CD14-positive monocyte (primary cell): ENCODE measurements around the gene CPLANE1. TPM values are rescaled to one million over a fixed set of nuclear protein-coding genes. Genes with fewer than 3 reads are reported as not detected.
"Not testable (repeated sequence)": the region's sequence is repeated elsewhere in the genome, so short reads cannot be mapped to it uniquely, and the experiment has no call there.

ENCODE experiments used
- DNase-seq, 3 donors: peaks; one replicate each; pipeline ENCODE4 v3.0.0-alpha.2; 2011 to 2022
- H2AFZ ChIP-seq: 2 replicates; pipeline ENCODE4 v1.6.0; 2012; ENCODE audit warnings: mild to moderate bottlenecking, low read depth, low read length, inconsistent platforms; ENCODE audit not compliant: insufficient read depth, poor library complexity, severe bottlenecking
- H3K27ac ChIP-seq, 2 donors: 1 replicate in 1 of 2; 2 replicates in 1 of 2; pipeline ENCODE4 v1.5.1; 2012 to 2013; ENCODE audit warnings: low read length in 2 of 2, control low read depth in 1 of 2, inconsistent platforms in 1 of 2, low read depth in 1 of 2, mild to moderate bottlenecking in 1 of 2
- H3K27me3 ChIP-seq, 2 donors: one replicate each; pipeline versions ENCODE4 v1.6.0 to v1.6.1; 2011 to 2013; ENCODE audit warnings: low read length in 2 of 2; ENCODE audit not compliant: control insufficient read depth in 2 of 2, insufficient read depth in 2 of 2
- H3K36me3 ChIP-seq, 2 donors: replicated peaks in 1 of 2; 1 replicate in 1 of 2; 2 replicates in 1 of 2; pipeline versions ENCODE4 v1.5.1 to v1.6.1; 2012 to 2013; ENCODE audit warnings: low read length in 2 of 2, control low read depth in 1 of 2, inconsistent platforms in 1 of 2, mild to moderate bottlenecking in 1 of 2; ENCODE audit not compliant: insufficient read depth in 2 of 2, control insufficient read depth in 1 of 2
- H3K4me1 ChIP-seq, 2 donors: 1 replicate in 1 of 2; 2 replicates in 1 of 2; pipeline versions ENCODE4 v1.5.1 to v1.6.1; 2012 to 2013; ENCODE audit warnings: low read length in 2 of 2, control low read depth in 1 of 2, inconsistent platforms in 1 of 2, mild to moderate bottlenecking in 1 of 2, moderate library complexity in 1 of 2; ENCODE audit not compliant: insufficient read depth in 2 of 2, control insufficient read depth in 1 of 2
- H3K4me2 ChIP-seq: replicated peaks from 2 replicates; pipeline ENCODE3; 2012; ENCODE audit warnings: low read length, moderate library complexity, mild to moderate bottlenecking; ENCODE audit not compliant: poor library complexity, severe bottlenecking; ENCODE audit errors: extremely low read depth
- H3K4me3 ChIP-seq, 3 experiments: fragments of 200-600 bp in 1 of 3; sonication (generic) in 1 of 3; replicated peaks in 1 of 3; 1 replicate in 2 of 3; 2 replicates in 1 of 3; pipeline ENCODE4 v1.5.1; 2011 to 2013; ENCODE audit warnings: low read length in 3 of 3, mild to moderate bottlenecking in 3 of 3, control low read depth in 2 of 3, low read depth in 2 of 3, inconsistent platforms in 1 of 3, moderate library complexity in 1 of 3
- H3K79me2 ChIP-seq: 2 replicates; pipeline ENCODE4 v1.6.0; 2012; ENCODE audit warnings: mild to moderate bottlenecking, control low read depth, inconsistent platforms, low read length, moderate library complexity; ENCODE audit not compliant: insufficient read depth
- H3K9ac ChIP-seq: 2 replicates; pipeline ENCODE4 v1.6.0; 2017; ENCODE audit warnings: low read length, mild to moderate bottlenecking; ENCODE audit not compliant: insufficient read depth, poor library complexity, severe bottlenecking
- H3K9me3 ChIP-seq, 2 donors: replicated peaks in 1 of 2; 1 replicate in 1 of 2; 2 replicates in 1 of 2; pipeline versions ENCODE4 v1.5.1 to v1.6.1; 2012 to 2013; ENCODE audit warnings: low read length in 2 of 2, control low read depth in 1 of 2; ENCODE audit not compliant: control insufficient read depth in 1 of 2, insufficient read depth in 1 of 2
- H4K20me1 ChIP-seq: 2 replicates; pipeline ENCODE4 v1.6.0; 2012; ENCODE audit warnings: mild to moderate bottlenecking, low read length, control low read depth, moderate library complexity; ENCODE audit not compliant: insufficient read depth
- H3K27ac Mint-ChIP-seq, 7 donors: one replicate each; pipeline ENCODE4 v1.8.0; 2020; ENCODE audit warnings: mild to moderate bottlenecking in 7 of 7, mixed read lengths in 7 of 7, moderate library complexity in 6 of 7, inconsistent platforms in 2 of 7
- H3K27me3 Mint-ChIP-seq, 3 donors: one replicate each; pipeline ENCODE4 v1.8.0; 2021 to 2022; ENCODE audit warnings: low read depth in 3 of 3, mild to moderate bottlenecking in 3 of 3, mixed read lengths in 3 of 3, moderate library complexity in 3 of 3, inconsistent platforms in 1 of 3
- H3K36me3 Mint-ChIP-seq, 2 donors: one replicate each; pipeline ENCODE4 v1.8.0; 2020; ENCODE audit warnings: mixed read lengths in 2 of 2, inconsistent platforms in 1 of 2, mild to moderate bottlenecking in 1 of 2
- H3K4me1 Mint-ChIP-seq: one replicate; pipeline ENCODE4 v1.8.0; 2020; ENCODE audit warnings: mild to moderate bottlenecking, mixed read lengths
- H3K4me3 Mint-ChIP-seq, 2 donors: one replicate each; pipeline ENCODE4 v1.8.0; 2020; ENCODE audit warnings: mild to moderate bottlenecking in 2 of 2, mixed read lengths in 2 of 2, moderate library complexity in 1 of 2
- H3K9me3 Mint-ChIP-seq, 7 donors: one replicate each; pipeline ENCODE4 v1.8.0; 2020 to 2022; ENCODE audit warnings: mixed read lengths in 7 of 7, mild to moderate bottlenecking in 6 of 7, moderate library complexity in 6 of 7, inconsistent platforms in 2 of 7
- WGBS: methylation state at CpG from one replicate; pipeline ENCODE4 v1.1.5; 2013; ENCODE audit warnings: missing lambda C conversion rate; ENCODE audit not compliant: insufficient coverage; 5-methylcytosine and 5-hydroxymethylcytosine counted together
- intact Hi-C, 2 donors: fragments of 100-400 bp; cut with micrococcal nuclease; formaldehyde crosslinking; loops; one replicate each; pipeline versions ENCODE4 v1.15.0 to v1.15.1; 2023
- polyA plus RNA-seq, 3 donors: library from polyadenylated mRNA; depleted of rRNA in 1 of 3; unstranded in 2 of 3; stranded (reverse) in 1 of 3; fragments of 300-500 nt in 2 of 3; fragments of >200 nt in 1 of 3; fragmentation: Illumina TruSeq in 2 of 3; gene quantifications; 1 replicate in 2 of 3; 2 replicates in 1 of 3; pipeline ENCODE4 v1.2.3, GENCODE V29; 2012 to 2021
- TF ChIP-seq, protein P1 (sequence below): fragments of 200-600 bp; IDR thresholded peaks from one replicate; pipeline ENCODE4 v1.8.0; 2022; ENCODE audit warnings: antibody characterized with exemption, mild to moderate bottlenecking

CPLANE1 gene
- polyA plus RNA-seq, 3 donors: 0.25 to 1.6 (median 0.88) TPM

DNA sequence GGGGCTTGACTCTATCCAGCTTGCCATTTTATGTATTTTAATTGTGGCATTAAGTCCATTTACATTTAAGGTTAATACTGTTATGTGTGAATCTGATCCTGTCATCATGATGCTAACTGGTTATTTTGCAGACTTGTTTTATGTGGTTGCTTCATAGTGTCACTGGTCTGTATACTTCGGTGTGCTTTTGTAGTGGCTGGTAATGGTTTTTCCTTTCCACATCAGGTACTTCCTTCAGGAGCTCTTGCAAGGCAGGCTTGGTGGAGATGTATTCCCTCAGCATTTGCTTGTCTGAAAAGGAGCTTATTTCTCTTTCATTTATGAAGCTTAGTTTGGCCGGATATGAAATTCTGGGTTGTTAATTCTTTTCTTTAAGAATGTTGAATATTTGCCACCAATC lies 145.9 kb downstream of the CPLANE1 start:
- H3K9ac ChIP-seq: no peak overlapping the region
- Mint-ChIP-seq H3K4me1 (peaks cover 5% of the 10 kb centered on the region), H3K36me3 (peaks cover 17 to 21% of the 10 kb centered on the region in 2 donors), H3K27me3 (peaks cover 0 to 3% (median 0%) of the 10 kb centered on the region in 3 donors), H3K27ac (no peak overlapping the region), H3K4me3 (no peak overlapping the region), H3K9me3 (peaks cover 8 to 28% (median 17%) of the 10 kb centered on the region in 7 donors)
- TF ChIP-seq, protein P1, sequence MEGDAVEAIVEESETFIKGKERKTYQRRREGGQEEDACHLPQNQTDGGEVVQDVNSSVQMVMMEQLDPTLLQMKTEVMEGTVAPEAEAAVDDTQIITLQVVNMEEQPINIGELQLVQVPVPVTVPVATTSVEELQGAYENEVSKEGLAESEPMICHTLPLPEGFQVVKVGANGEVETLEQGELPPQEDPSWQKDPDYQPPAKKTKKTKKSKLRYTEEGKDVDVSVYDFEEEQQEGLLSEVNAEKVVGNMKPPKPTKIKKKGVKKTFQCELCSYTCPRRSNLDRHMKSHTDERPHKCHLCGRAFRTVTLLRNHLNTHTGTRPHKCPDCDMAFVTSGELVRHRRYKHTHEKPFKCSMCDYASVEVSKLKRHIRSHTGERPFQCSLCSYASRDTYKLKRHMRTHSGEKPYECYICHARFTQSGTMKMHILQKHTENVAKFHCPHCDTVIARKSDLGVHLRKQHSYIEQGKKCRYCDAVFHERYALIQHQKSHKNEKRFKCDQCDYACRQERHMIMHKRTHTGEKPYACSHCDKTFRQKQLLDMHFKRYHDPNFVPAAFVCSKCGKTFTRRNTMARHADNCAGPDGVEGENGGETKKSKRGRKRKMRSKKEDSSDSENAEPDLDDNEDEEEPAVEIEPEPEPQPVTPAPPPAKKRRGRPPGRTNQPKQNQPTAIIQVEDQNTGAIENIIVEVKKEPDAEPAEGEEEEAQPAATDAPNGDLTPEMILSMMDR: no peak
- no peaks in the 10 kb centered on the region for H3K4me1 ChIP-seq
- H2AFZ ChIP-seq: no peak overlapping the region
- no peaks in the 10 kb centered on the region for H3K79me2 ChIP-seq
- no peak overlapping the region for H3K27ac ChIP-seq
- DNase-seq: no peak
- no peaks in the 10 kb centered on the region for H3K27me3 ChIP-seq
- no peak overlapping the region for H3K4me3 ChIP-seq
- H3K9me3 ChIP-seq: peaks cover 0 to 3% of the 10 kb centered on the region in 2 donors
- intact Hi-C loops: no loop called here
- no peaks in the 10 kb centered on the region for H3K36me3 ChIP-seq
- H4K20me1 ChIP-seq: no peaks in the 10 kb centered on the region
- WGBS: no CpG with 5 or more reads among the region's 2 CpGs
- no peak overlapping the region for H3K4me2 ChIP-seq

DNA sequence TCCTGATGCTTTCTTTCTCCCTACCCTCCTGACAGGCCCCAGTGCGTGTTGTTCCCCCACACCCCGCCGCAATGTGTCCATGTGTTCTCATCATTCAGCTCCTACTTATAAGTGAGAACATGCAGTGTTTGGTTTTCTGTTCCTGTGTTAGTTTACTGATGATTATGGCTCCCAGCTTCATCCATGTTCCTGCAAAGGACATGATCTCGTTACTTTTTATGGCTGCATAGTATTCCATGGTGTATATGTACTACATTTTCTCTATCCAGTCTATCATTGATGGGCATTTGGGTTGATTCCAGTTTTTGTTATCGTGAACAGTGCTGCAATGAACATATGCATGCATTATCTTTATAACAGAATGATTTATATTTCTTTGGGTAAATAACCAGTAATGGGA lies 149.9 kb downstream of the CPLANE1 start:
- H3K27me3 ChIP-seq, intact Hi-C loops, H3K4me1 ChIP-seq, DNase-seq, H3K4me3 ChIP-seq, H3K9me3 ChIP-seq, H3K9ac ChIP-seq, H3K27me3 Mint-ChIP-seq, H2AFZ ChIP-seq, H3K27ac ChIP-seq, H3K4me1 Mint-ChIP-seq, H3K4me2 ChIP-seq, H4K20me1 ChIP-seq, H3K36me3 ChIP-seq, H3K79me2 ChIP-seq, H3K27ac Mint-ChIP-seq, H3K4me3 Mint-ChIP-seq: not testable (repeated sequence)
- peaks cover 7 to 10% of the 10 kb centered on the region in 2 donors for H3K36me3 Mint-ChIP-seq
- no CpG with 5 or more reads among the region's 5 CpGs for WGBS
- peaks cover 14 to 35% (median 28%) of the 10 kb centered on the region in 7 donors for H3K9me3 Mint-ChIP-seq

DNA sequence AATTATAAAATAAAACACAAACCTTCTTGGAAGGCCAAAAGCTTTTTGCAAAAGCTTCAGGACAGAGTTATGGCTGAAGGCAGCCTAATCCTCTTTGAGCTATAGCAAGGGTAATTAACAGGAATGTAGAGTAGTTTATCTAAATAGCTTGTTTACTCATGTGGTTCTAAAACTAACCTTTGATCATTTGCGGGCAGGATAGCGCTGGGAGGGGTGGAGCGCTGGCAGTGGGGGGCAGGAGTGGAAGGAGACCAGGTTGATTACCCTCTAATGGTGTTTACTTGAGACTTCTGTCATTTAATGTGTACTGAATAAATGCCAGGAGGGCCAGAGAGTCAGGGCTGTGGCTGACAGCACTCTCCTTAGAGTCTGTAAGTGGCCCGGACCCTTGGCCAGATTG lies 155.4 kb downstream of the CPLANE1 start:
- H3K9me3 ChIP-seq, intact Hi-C loops: not testable (repeated sequence)
- H3K9me3 Mint-ChIP-seq: peaks cover 5 to 17% (median 8%) of the 10 kb centered on the region in 7 donors

More for the DNA sequence above, 155.4 kb downstream of the CPLANE1 start:
- H3K79me2 ChIP-seq, H3K4me3 ChIP-seq, H3K27ac ChIP-seq, H3K4me3 Mint-ChIP-seq, DNase-seq, H3K4me2 ChIP-seq, H3K27me3 Mint-ChIP-seq, H2AFZ ChIP-seq, H3K9ac ChIP-seq, H3K27me3 ChIP-seq, H3K36me3 Mint-ChIP-seq, H3K4me1 Mint-ChIP-seq, H3K36me3 ChIP-seq, H3K4me1 ChIP-seq, H4K20me1 ChIP-seq: not testable (repeated sequence)
- H3K27ac Mint-ChIP-seq: peak overlapping the region in 1 of 7 donors; percentile 4
- WGBS: 97% methylated on average over 4 of the region's 4 CpGs
